IMR-90 (cell line): Measurements from ENCODE around the gene LLGL2. TPM values are rescaled to one million over a fixed set of nuclear protein-coding genes. Genes with fewer than 3 reads are reported as not detected.

Experiments used
- ATAC-seq: fragments of 200-7000 bp; cut with Tn5 transposase; 2 replicates; pipeline ENCODE4 v1.9.1; 2020; ENCODE audit warnings: low read depth, mild to moderate bottlenecking, moderate library complexity
- BruUV-seq: library from RNA; stranded (reverse); fragments of 400-500 nt; replicated peaks from 2 replicates; lab custom pipeline; 2021; lab: Mats Ljungman, UMichigan
- CTCF ChIA-PET: fragments of 300-600 bp; formaldehyde crosslinking; extraction: SDS; loops from one replicate; lab custom pipeline; 2021; ENCODE audit warnings: antibody characterized with exemption; lab: Yijun Ruan, JAX
- POLR2A ChIA-PET: fragments of 300-600 bp; sonication (Branson Sonifier 250); formaldehyde crosslinking; loops from one replicate; lab custom pipeline; 2022; ENCODE audit warnings: antibody characterized with exemption; ENCODE audit not compliant: unreplicated experiment; lab: Charles Lee
- DNase-seq: peaks from one replicate; pipeline ENCODE4 v3.0.0; 2013
- H2AFZ ChIP-seq: replicated peaks from 2 replicates; pipeline ENCODE3; 2013; ENCODE audit warnings: low read length, mild to moderate bottlenecking; ENCODE audit not compliant: poor library complexity
- H2AK5ac ChIP-seq: 2 replicates; pipeline ENCODE4 v1.6.1; 2013; ENCODE audit warnings: low read depth, low read length, inconsistent platforms
- H2AK9ac ChIP-seq: replicated peaks from 2 replicates; pipeline ENCODE3; 2013; ENCODE audit warnings: mild to moderate bottlenecking, low read depth, low read length, moderate library complexity; ENCODE audit not compliant: poor library complexity
- H2BK120ac ChIP-seq: 2 replicates; pipeline ENCODE4 v1.6.1; 2013; ENCODE audit warnings: low read depth, low read length, inconsistent platforms
- H2BK15ac ChIP-seq: 3 replicates; pipeline ENCODE4 v1.6.1; 2013; ENCODE audit warnings: low read depth, low read length, inconsistent platforms
- H2BK20ac ChIP-seq: 2 replicates; pipeline ENCODE4 v1.6.1; 2013; ENCODE audit warnings: low read depth, mild to moderate bottlenecking, inconsistent platforms, low read length, moderate library complexity
- H2BK5ac ChIP-seq: 2 replicates; pipeline ENCODE4 v1.6.1; 2013; ENCODE audit warnings: mild to moderate bottlenecking, low read depth, low read length, inconsistent platforms; ENCODE audit not compliant: poor library complexity, severe bottlenecking
- H3K14ac ChIP-seq: replicated peaks from 2 replicates; pipeline ENCODE4 v1.6.1; 2013; ENCODE audit warnings: low read depth, low read length, inconsistent platforms
- H3K18ac ChIP-seq: 2 replicates; pipeline ENCODE4 v1.6.1; 2013; ENCODE audit warnings: low read depth, low read length, control low read depth
- H3K23ac ChIP-seq: 2 replicates; pipeline ENCODE4 v1.6.1; 2013; ENCODE audit warnings: low read depth, low read length, inconsistent platforms
- H3K27ac ChIP-seq: 2 replicates; pipeline ENCODE4 v1.5.1; 2013; ENCODE audit warnings: mild to moderate bottlenecking, control low read depth, low read length; ENCODE audit not compliant: insufficient read depth
- H3K27me3 ChIP-seq: 2 replicates; pipeline ENCODE4 v1.6.1; 2013; ENCODE audit warnings: low read length; ENCODE audit not compliant: control insufficient read depth, insufficient read depth
- H3K36me3 ChIP-seq: 2 replicates; pipeline ENCODE4 v1.6.1; 2013; ENCODE audit warnings: low read length, mixed read lengths; ENCODE audit not compliant: control insufficient read depth, insufficient read depth
- H3K4ac ChIP-seq: 2 replicates; pipeline ENCODE4 v1.6.1; 2013; ENCODE audit warnings: low read depth, low read length, inconsistent platforms
- H3K4me1 ChIP-seq: 2 replicates; pipeline ENCODE4 v1.6.1; 2013; ENCODE audit warnings: low read length, mixed read lengths; ENCODE audit not compliant: control insufficient read depth, insufficient read depth
- H3K4me2 ChIP-seq: 2 replicates; pipeline ENCODE4 v1.6.1; 2013; ENCODE audit warnings: low read depth, mild to moderate bottlenecking, control low read depth, low read length, moderate library complexity
- H3K4me3 ChIP-seq: 2 replicates; pipeline ENCODE4 v1.5.1; 2013; ENCODE audit warnings: low read depth, mild to moderate bottlenecking, control low read depth, low read length, moderate library complexity; ENCODE audit not compliant: insufficient read depth
- H3K56ac ChIP-seq: 2 replicates; pipeline ENCODE4 v1.6.1; 2013; ENCODE audit warnings: low read length, inconsistent platforms; ENCODE audit not compliant: insufficient read depth; ENCODE audit errors: extremely low read depth
- H3K79me1 ChIP-seq, 2 experiments: 2 replicates each; pipeline ENCODE4 v1.6.1; 2013; ENCODE audit warnings: low read length in 2 of 2, inconsistent platforms in 1 of 2, low read depth in 1 of 2
- H3K9ac ChIP-seq: 2 replicates; pipeline ENCODE4 v1.6.1; 2013; ENCODE audit warnings: low read depth, low read length, control low read depth
- H3K9me1 ChIP-seq: 2 replicates; pipeline ENCODE4 v1.6.1; 2013; ENCODE audit warnings: low read length, inconsistent platforms; ENCODE audit not compliant: insufficient read depth
- H3K9me3 ChIP-seq: 2 replicates; pipeline ENCODE4 v1.6.1; 2013; ENCODE audit warnings: low read length; ENCODE audit not compliant: control insufficient read depth, insufficient read depth
- H4K20me1 ChIP-seq: 2 replicates; pipeline ENCODE4 v1.6.1; 2013; ENCODE audit warnings: low read length, inconsistent platforms; ENCODE audit not compliant: insufficient read depth
- H4K5ac ChIP-seq: 2 replicates; pipeline ENCODE4 v1.6.1; 2013; ENCODE audit warnings: mild to moderate bottlenecking, low read depth, low read length, control low read depth
- H4K8ac ChIP-seq, 2 experiments: 2 replicates each; pipeline ENCODE4 v1.6.1; 2013; ENCODE audit warnings: low read depth in 2 of 2, low read length in 2 of 2, control low read depth in 1 of 2, inconsistent platforms in 1 of 2
- H4K91ac ChIP-seq: 2 replicates; pipeline ENCODE4 v1.6.1; 2013; ENCODE audit warnings: low read depth, low read length, inconsistent platforms; ENCODE audit not compliant: insufficient read depth
- CEBPB ChIP-seq: IDR thresholded peaks from 2 replicates; pipeline ENCODE4 v1.6.1; 2012; ENCODE audit warnings: low read depth, low read length, improper control_type of control experiment
- CHD1 ChIP-seq: IDR thresholded peaks from 2 replicates; pipeline ENCODE4 v1.6.1; 2012; ENCODE audit warnings: low read depth, low read length, improper control_type of control experiment
- CTCF ChIP-seq: conservative IDR thresholded peaks from 2 replicates; pipeline ENCODE4 v1.5.1; 2012; ENCODE audit warnings: mild to moderate bottlenecking, low read depth, low read length, improper control_type of control experiment
- ELK1 ChIP-seq: fragments of 150-350 bp; IDR thresholded peaks from 2 replicates; pipeline ENCODE4 v1.6.1; 2016; ENCODE audit warnings: low read depth, mild to moderate bottlenecking, low read length, moderate library complexity, borderline replicate concordance
- POLR2A ChIP-seq: IDR thresholded peaks from 2 replicates; pipeline ENCODE4 v1.6.1; 2012; ENCODE audit warnings: mild to moderate bottlenecking, low read depth, low read length
- RAD21 ChIP-seq: IDR thresholded peaks from 2 replicates; pipeline ENCODE4 v1.6.1; 2012; ENCODE audit warnings: low read length, improper control_type of control experiment
- RCOR1 ChIP-seq: IDR thresholded peaks from 2 replicates; pipeline ENCODE4 v1.6.1; 2012; ENCODE audit warnings: mild to moderate bottlenecking, low read length, improper control_type of control experiment; ENCODE audit not compliant: insufficient replicate concordance
- USF2 ChIP-seq: fragments of 150-350 bp; IDR thresholded peaks from 2 replicates; pipeline ENCODE4 v1.6.1; 2017; ENCODE audit warnings: mild to moderate bottlenecking, antibody characterized with exemption, low read length, low read depth
- WGBS, 2 experiments: methylation state at CpG; one replicate each; pipeline versions ENCODE4 v1.1.5 to v1.1.7; 2013; ENCODE audit warnings: missing lambda C conversion rate in 2 of 2; ENCODE audit not compliant: insufficient read length in 1 of 2; ENCODE audit errors: extremely low coverage in 2 of 2; 5-methylcytosine and 5-hydroxymethylcytosine counted together
- dilution Hi-C: fragments of 300-500 bp; cut with HindIII; formaldehyde crosslinking; loops from one replicate; pipeline ENCODE4 v1.14.3; 2018; ENCODE audit warnings: low sequenced_read_pairs; ENCODE audit not compliant: unreplicated experiment
- in situ Hi-C: fragments of 300-500 bp; cut with MboI; formaldehyde crosslinking; loops from 3 replicates; pipeline ENCODE4 v1.14.3; 2019; ENCODE audit warnings: low sequenced_read_pairs, inconsistent platforms, mixed read lengths
- intact Hi-C: fragments of 100-400 bp; cut with micrococcal nuclease; formaldehyde crosslinking; loops from 2 replicates; pipeline ENCODE4 v1.10.0; 2022
- polyA plus RNA-seq, 3 experiments: library from polyadenylated mRNA; depleted of rRNA; stranded (reverse); fragments of >200 nt; gene quantifications; 2 replicates each; pipeline ENCODE4 v1.2.3, GENCODE V29; 2012; ENCODE audit warnings: low replicate concordance in 1 of 3
- total RNA-seq: library from RNA; depleted of rRNA; stranded (reverse); fragments of >200 nt; gene quantifications from 2 replicates; pipeline ENCODE4 v1.2.3, GENCODE V29; 2012

The LLGL2 gene
- total and polyA plus RNA-seq, 2 of the 4 experiments (the other 2 are of a cell fraction), result 0.54 to 0.72 TPM

GRCh38 chr17:75575197-75575596 lies 49.7 kb downstream of the LLGL2 start:
- H4K20me1 ChIP-seq, result no peaks in the 10 kb centered on the region
- no peak overlapping the region for H3K14ac ChIP-seq
- no peak overlapping the region for H4K91ac ChIP-seq
- intact Hi-C loops (no loop called here), in situ Hi-C loops (no loop called here), dilution Hi-C loops (no loop called here)
- H3K36me3 ChIP-seq, result no peaks in the 10 kb centered on the region
- DNase-seq (no peak), ATAC-seq (no peak)
- no peak overlapping the region for H2AK9ac ChIP-seq
- no peak overlapping the region for H2BK15ac ChIP-seq
- H3K27me3 ChIP-seq, result peaks cover 10% of the 10 kb centered on the region; the same call in 1 of the 2 replicates
- no peak overlapping the region for H3K4ac ChIP-seq
- H2AK5ac ChIP-seq, result no peak overlapping the region
- TF ChIP-seq POLR2A (no peak), CTCF (no peak), RCOR1 (no peak), ELK1 (no peak), CEBPB (no peak), CHD1 (no peak), RAD21 (no peak), USF2 (no peak)
- no peak overlapping the region for H4K5ac ChIP-seq
- no peaks in the 10 kb centered on the region for H3K4me1 ChIP-seq
- BruUV-seq, result no TSS peak
- H3K9me3 ChIP-seq, result no peaks in the 10 kb centered on the region
- no peak overlapping the region for H3K9ac ChIP-seq
- no peak overlapping the region for H3K23ac ChIP-seq
- H3K9me1 ChIP-seq, result no peaks in the 10 kb centered on the region
- no peak overlapping the region for H3K27ac ChIP-seq
- H2BK120ac ChIP-seq, result no peak overlapping the region
- 83% methylated on average over 5 of the region's 10 CpGs; no CpG with 5 or more reads in 1 of the 2 experiments for WGBS, 2 experiments
- H2AFZ ChIP-seq, result no peak overlapping the region
- no peak overlapping the region for H2BK20ac ChIP-seq
- POLR2A ChIA-PET, result no interaction called here
- H3K18ac ChIP-seq, result no peak overlapping the region
- H3K4me2 ChIP-seq, result no peak overlapping the region
- no peak overlapping the region for H3K56ac ChIP-seq
- no peak overlapping the region for H3K4me3 ChIP-seq
- H2BK5ac ChIP-seq, result no peak overlapping the region
- no peaks in the 10 kb centered on the region for H3K79me1 ChIP-seq
- CTCF ChIA-PET, result no interaction called here
- H4K8ac ChIP-seq, result no peak overlapping the region
